K562 (cell line): ENCODE results near the gene RASGRP1. TPM values are rescaled to one million over a fixed set of nuclear protein-coding genes. Genes with fewer than 3 reads are reported as not detected.

Experiments
- PYGO2 ChIP-seq: fragments of 450-650 bp; IDR thresholded peaks from 2 replicates; pipeline ENCODE4 v1.6.1; 2016; ENCODE audit warnings: mild to moderate bottlenecking, missing genetic modification characterization, moderate library complexity, missing compliant biosample characterization
- SOX6 ChIP-seq: fragments of 450-650 bp; IDR thresholded peaks from 2 replicates; pipeline ENCODE4 v1.6.1; 2014; ENCODE audit warnings: mild to moderate bottlenecking
- ZKSCAN8 ChIP-seq: fragments of 200-800 bp; sonication (Bioruptor generic); IDR thresholded peaks from 2 replicates; pipeline ENCODE4 v1.6.1; 2016; ENCODE audit warnings: missing genetic modification characterization, missing compliant biosample characterization
- polyA plus RNA-seq, 8 experiments: library from polyadenylated mRNA; depleted of rRNA in 4 of 8; stranded (reverse) in 5 of 8; unstranded in 3 of 8; fragments of >200 nt; fragmentation: Nextera tagmentation in 2 of 8; fragmentation: Illumina TruSeq in 1 of 8; extraction: Ambion mirVana in 2 of 8; extraction: Trizol in 1 of 8; gene quantifications; 2 replicates each; pipeline versions ENCODE4 v1.2.1 to v1.2.3, GENCODE V29; 2011 to 2014; ENCODE audit warnings: inconsistent platforms in 1 of 8, missing spikeins in 1 of 8
- total RNA-seq, 7 experiments: library from RNA; depleted of rRNA in 6 of 7; stranded (reverse); fragments of >200 nt in 6 of 7; fragmentation: Illumina TruSeq in 2 of 7; extraction: Trizol in 2 of 7; gene quantifications; 2 replicates each; pipeline versions ENCODE4 v1.2.1 to v1.2.3, GENCODE V29; 2011 to 2021; ENCODE audit warnings: low replicate concordance in 1 of 7
- TF ChIP-seq, protein P1 (sequence below): fragments of 200-600 bp; sonication (generic); IDR thresholded peaks from one replicate; pipeline ENCODE4 v1.6.1; 2012; ENCODE audit warnings: mild to moderate bottlenecking, low read depth, low read length, inconsistent platforms

RASGRP1 gene
- total and polyA plus RNA-seq, 9 of the 15 experiments (the other 6 are each of a cell fraction or from before 2014, with no cell fraction given): 0.14 to 0.72 (median 0.31) TPM

DNA sequence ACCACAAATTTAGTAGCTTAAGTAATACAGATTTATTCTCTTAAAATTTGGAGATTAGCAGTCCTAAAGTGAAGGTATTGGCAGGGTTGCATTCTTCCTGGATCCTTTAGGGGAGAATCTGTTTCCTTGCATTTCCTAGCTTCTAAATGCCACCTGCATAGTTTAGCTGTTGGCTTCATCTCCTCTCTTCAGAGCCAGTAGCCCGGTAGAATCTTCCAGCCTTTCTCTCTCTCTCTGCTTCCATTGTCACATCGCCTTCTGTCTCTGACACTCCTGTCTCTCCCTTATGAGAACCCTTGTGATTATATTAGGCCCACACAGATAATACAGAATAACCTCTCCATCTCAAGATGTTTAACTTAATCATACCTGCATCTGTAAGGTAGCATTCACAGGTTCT lies 89.3 kb downstream of the RASGRP1 start (continued):
- TF ChIP-seq, protein P1, sequence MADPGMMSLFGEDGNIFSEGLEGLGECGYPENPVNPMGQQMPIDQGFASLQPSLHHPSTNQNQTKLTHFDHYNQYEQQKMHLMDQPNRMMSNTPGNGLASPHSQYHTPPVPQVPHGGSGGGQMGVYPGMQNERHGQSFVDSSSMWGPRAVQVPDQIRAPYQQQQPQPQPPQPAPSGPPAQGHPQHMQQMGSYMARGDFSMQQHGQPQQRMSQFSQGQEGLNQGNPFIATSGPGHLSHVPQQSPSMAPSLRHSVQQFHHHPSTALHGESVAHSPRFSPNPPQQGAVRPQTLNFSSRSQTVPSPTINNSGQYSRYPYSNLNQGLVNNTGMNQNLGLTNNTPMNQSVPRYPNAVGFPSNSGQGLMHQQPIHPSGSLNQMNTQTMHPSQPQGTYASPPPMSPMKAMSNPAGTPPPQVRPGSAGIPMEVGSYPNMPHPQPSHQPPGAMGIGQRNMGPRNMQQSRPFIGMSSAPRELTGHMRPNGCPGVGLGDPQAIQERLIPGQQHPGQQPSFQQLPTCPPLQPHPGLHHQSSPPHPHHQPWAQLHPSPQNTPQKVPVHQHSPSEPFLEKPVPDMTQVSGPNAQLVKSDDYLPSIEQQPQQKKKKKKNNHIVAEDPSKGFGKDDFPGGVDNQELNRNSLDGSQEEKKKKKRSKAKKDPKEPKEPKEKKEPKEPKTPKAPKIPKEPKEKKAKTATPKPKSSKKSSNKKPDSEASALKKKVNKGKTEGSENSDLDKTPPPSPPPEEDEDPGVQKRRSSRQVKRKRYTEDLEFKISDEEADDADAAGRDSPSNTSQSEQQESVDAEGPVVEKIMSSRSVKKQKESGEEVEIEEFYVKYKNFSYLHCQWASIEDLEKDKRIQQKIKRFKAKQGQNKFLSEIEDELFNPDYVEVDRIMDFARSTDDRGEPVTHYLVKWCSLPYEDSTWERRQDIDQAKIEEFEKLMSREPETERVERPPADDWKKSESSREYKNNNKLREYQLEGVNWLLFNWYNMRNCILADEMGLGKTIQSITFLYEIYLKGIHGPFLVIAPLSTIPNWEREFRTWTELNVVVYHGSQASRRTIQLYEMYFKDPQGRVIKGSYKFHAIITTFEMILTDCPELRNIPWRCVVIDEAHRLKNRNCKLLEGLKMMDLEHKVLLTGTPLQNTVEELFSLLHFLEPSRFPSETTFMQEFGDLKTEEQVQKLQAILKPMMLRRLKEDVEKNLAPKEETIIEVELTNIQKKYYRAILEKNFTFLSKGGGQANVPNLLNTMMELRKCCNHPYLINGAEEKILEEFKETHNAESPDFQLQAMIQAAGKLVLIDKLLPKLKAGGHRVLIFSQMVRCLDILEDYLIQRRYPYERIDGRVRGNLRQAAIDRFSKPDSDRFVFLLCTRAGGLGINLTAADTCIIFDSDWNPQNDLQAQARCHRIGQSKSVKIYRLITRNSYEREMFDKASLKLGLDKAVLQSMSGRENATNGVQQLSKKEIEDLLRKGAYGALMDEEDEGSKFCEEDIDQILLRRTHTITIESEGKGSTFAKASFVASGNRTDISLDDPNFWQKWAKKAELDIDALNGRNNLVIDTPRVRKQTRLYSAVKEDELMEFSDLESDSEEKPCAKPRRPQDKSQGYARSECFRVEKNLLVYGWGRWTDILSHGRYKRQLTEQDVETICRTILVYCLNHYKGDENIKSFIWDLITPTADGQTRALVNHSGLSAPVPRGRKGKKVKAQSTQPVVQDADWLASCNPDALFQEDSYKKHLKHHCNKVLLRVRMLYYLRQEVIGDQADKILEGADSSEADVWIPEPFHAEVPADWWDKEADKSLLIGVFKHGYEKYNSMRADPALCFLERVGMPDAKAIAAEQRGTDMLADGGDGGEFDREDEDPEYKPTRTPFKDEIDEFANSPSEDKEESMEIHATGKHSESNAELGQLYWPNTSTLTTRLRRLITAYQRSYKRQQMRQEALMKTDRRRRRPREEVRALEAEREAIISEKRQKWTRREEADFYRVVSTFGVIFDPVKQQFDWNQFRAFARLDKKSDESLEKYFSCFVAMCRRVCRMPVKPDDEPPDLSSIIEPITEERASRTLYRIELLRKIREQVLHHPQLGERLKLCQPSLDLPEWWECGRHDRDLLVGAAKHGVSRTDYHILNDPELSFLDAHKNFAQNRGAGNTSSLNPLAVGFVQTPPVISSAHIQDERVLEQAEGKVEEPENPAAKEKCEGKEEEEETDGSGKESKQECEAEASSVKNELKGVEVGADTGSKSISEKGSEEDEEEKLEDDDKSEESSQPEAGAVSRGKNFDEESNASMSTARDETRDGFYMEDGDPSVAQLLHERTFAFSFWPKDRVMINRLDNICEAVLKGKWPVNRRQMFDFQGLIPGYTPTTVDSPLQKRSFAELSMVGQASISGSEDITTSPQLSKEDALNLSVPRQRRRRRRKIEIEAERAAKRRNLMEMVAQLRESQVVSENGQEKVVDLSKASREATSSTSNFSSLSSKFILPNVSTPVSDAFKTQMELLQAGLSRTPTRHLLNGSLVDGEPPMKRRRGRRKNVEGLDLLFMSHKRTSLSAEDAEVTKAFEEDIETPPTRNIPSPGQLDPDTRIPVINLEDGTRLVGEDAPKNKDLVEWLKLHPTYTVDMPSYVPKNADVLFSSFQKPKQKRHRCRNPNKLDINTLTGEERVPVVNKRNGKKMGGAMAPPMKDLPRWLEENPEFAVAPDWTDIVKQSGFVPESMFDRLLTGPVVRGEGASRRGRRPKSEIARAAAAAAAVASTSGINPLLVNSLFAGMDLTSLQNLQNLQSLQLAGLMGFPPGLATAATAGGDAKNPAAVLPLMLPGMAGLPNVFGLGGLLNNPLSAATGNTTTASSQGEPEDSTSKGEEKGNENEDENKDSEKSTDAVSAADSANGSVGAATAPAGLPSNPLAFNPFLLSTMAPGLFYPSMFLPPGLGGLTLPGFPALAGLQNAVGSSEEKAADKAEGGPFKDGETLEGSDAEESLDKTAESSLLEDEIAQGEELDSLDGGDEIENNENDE: no peak
- TF ChIP-seq PYGO2 (tag): no peak
- no peak for TF ChIP-seq SOX6
- no peak for TF ChIP-seq ZKSCAN8 (CRISPR knock-in tag)
- TF ChIP-seq, all 486 proteins: peak for 0
